ENCODE measurements around the gene TPRA1.

The TPRA1 gene

GRCh38 chr3:127616836-127617605 lies 26.5 kb upstream of the TPRA1 start:
- H3K4me3 ChIP-seq (ENCODE audit: insufficient read depth, low read depth, low read length): no peak overlapping the region
- H3K4me1 ChIP-seq (ENCODE audit: control insufficient read depth, insufficient read depth, low read length): peaks cover 7% of the 10 kb centered on the region
- 96 to 97% methylated on average over 26 of the region's 26 CpGs for WGBS, 2 experiments
- H3K9me3 ChIP-seq (ENCODE audit: control insufficient read depth, low read length): no peaks in the 10 kb centered on the region
- no peaks in the 10 kb centered on the region for H3K27me3 ChIP-seq (ENCODE audit: control insufficient read depth, insufficient read depth, low read length, poor library complexity, severe bottlenecking)
- H3K27ac ChIP-seq (ENCODE audit: insufficient read depth, low read depth, low read length, poor library complexity, severe bottlenecking): no peak overlapping the region
- peaks cover 87% of the 10 kb centered on the region for H3K36me3 ChIP-seq (ENCODE audit: control insufficient read depth, insufficient read depth, low read length)

- no peaks in the 10 kb centered on the region for H3K9me3 ChIP-seq (ENCODE audit: control insufficient read depth, low read length)
- 94 to 95% methylated on average over 6 of the region's 6 CpGs for WGBS, 2 experiments
- no peak overlapping the region for H3K27ac ChIP-seq (ENCODE audit: insufficient read depth, low read depth, low read length, poor library complexity, severe bottlenecking)
- peaks cover 7% of the 10 kb centered on the region for H3K4me1 ChIP-seq (ENCODE audit: control insufficient read depth, insufficient read depth, low read length)
- H3K27me3 ChIP-seq (ENCODE audit: control insufficient read depth, insufficient read depth, low read length, poor library complexity, severe bottlenecking): no peaks in the 10 kb centered on the region
- H3K36me3 ChIP-seq (ENCODE audit: control insufficient read depth, insufficient read depth, low read length): peaks cover 84% of the 10 kb centered on the region
- no peak overlapping the region for H3K4me3 ChIP-seq (ENCODE audit: insufficient read depth, low read depth, low read length)
These were observed 25.2 kb upstream of the TPRA1 start for GRCh38 chr3:127615631-127616305.

GRCh38 chr3:127614928-127615589 lies 24.5 kb upstream of the TPRA1 start:
- Histone ChIP-seq H3K4me1 (ENCODE audit: control insufficient read depth, insufficient read depth, low read length) (peaks cover 7% of the 10 kb centered on the region), H3K36me3 (ENCODE audit: control insufficient read depth, insufficient read depth, low read length) (peaks cover 80% of the 10 kb centered on the region), H3K9me3 (ENCODE audit: control insufficient read depth, low read length) (no peaks in the 10 kb centered on the region), H3K4me3 (ENCODE audit: insufficient read depth, low read depth, low read length) (no peak overlapping the region), H3K27me3 (ENCODE audit: control insufficient read depth, insufficient read depth, low read length, poor library complexity, severe bottlenecking) (no peaks in the 10 kb centered on the region), H3K27ac (ENCODE audit: insufficient read depth, low read depth, low read length, poor library complexity, severe bottlenecking) (no peak overlapping the region)
- 81 to 83% methylated on average over 4 of the region's 4 CpGs for WGBS, 2 experiments

GRCh38 chr3:127613406-127613805 lies 22.9 kb upstream of the TPRA1 start:
- peaks cover 7% of the 10 kb centered on the region for H3K4me1 ChIP-seq (ENCODE audit: control insufficient read depth, insufficient read depth, low read length)
- no peaks in the 10 kb centered on the region for H3K27me3 ChIP-seq (ENCODE audit: control insufficient read depth, insufficient read depth, low read length, poor library complexity, severe bottlenecking)
- peaks cover 80% of the 10 kb centered on the region for H3K36me3 ChIP-seq (ENCODE audit: control insufficient read depth, insufficient read depth, low read length)

GRCh38 chr3:127612966-127613365 lies 22.4 kb upstream of the TPRA1 start:
- Histone ChIP-seq H3K27ac (ENCODE audit: insufficient read depth, low read depth, low read length, poor library complexity, severe bottlenecking) (no peak overlapping the region), H3K9me3 (ENCODE audit: control insufficient read depth, low read length) (no peaks in the 10 kb centered on the region), H3K27me3 (ENCODE audit: control insufficient read depth, insufficient read depth, low read length, poor library complexity, severe bottlenecking) (no peaks in the 10 kb centered on the region), H3K4me1 (ENCODE audit: control insufficient read depth, insufficient read depth, low read length) (peaks cover 7% of the 10 kb centered on the region), H3K36me3 (ENCODE audit: control insufficient read depth, insufficient read depth, low read length) (peaks cover 80% of the 10 kb centered on the region), H3K4me3 (ENCODE audit: insufficient read depth, low read depth, low read length) (no peak overlapping the region)
- 92 to 95% methylated on average over 6 of the region's 6 CpGs for WGBS, 2 experiments

More at GRCh38 chr3:127613406-127613805, 22.9 kb upstream of the TPRA1 start:
- H3K4me3 ChIP-seq (ENCODE audit: insufficient read depth, low read depth, low read length): no peak overlapping the region
- no peaks in the 10 kb centered on the region for H3K9me3 ChIP-seq (ENCODE audit: control insufficient read depth, low read length)
- no peak overlapping the region for H3K27ac ChIP-seq (ENCODE audit: insufficient read depth, low read depth, low read length, poor library complexity, severe bottlenecking)

GRCh38 chr3:127611251-127611650 lies 20.7 kb upstream of the TPRA1 start:
- 95 to 97% methylated on average over 8 of the region's 8 CpGs for WGBS, 2 experiments
- H3K27ac ChIP-seq (ENCODE audit: insufficient read depth, low read depth, low read length, poor library complexity, severe bottlenecking): no peak overlapping the region
- H3K4me1 ChIP-seq (ENCODE audit: control insufficient read depth, insufficient read depth, low read length): peaks cover 7% of the 10 kb centered on the region
- peaks cover 80% of the 10 kb centered on the region for H3K36me3 ChIP-seq (ENCODE audit: control insufficient read depth, insufficient read depth, low read length)
- H3K27me3 ChIP-seq (ENCODE audit: control insufficient read depth, insufficient read depth, low read length, poor library complexity, severe bottlenecking): no peaks in the 10 kb centered on the region
- no peaks in the 10 kb centered on the region for H3K9me3 ChIP-seq (ENCODE audit: control insufficient read depth, low read length)
- no peak overlapping the region for H3K4me3 ChIP-seq (ENCODE audit: insufficient read depth, low read depth, low read length)

- Histone ChIP-seq H3K4me1 (ENCODE audit: control insufficient read depth, insufficient read depth, low read length) (peaks cover 7% of the 10 kb centered on the region), H3K4me3 (ENCODE audit: insufficient read depth, low read depth, low read length) (no peak overlapping the region), H3K9me3 (ENCODE audit: control insufficient read depth, low read length) (no peaks in the 10 kb centered on the region), H3K27ac (ENCODE audit: insufficient read depth, low read depth, low read length, poor library complexity, severe bottlenecking) (no peak overlapping the region), H3K36me3 (ENCODE audit: control insufficient read depth, insufficient read depth, low read length) (peaks cover 81% of the 10 kb centered on the region), H3K27me3 (ENCODE audit: control insufficient read depth, insufficient read depth, low read length, poor library complexity, severe bottlenecking) (no peaks in the 10 kb centered on the region)
- WGBS, 2 experiments: 93 to 95% methylated on average over 5 of the region's 5 CpGs
These were observed 19.6 kb upstream of the TPRA1 start for GRCh38 chr3:127610105-127610504.

- peaks cover 76% of the 10 kb centered on the region for H3K36me3 ChIP-seq (ENCODE audit: control insufficient read depth, insufficient read depth, low read length)
- 96 to 97% methylated on average over 14 of the region's 14 CpGs for WGBS, 2 experiments
These were observed 17.8 kb upstream of the TPRA1 start for GRCh38 chr3:127608362-127608718.

GRCh38 chr3:127607675-127608361 lies 17.3 kb upstream of the TPRA1 start:
- H3K36me3 ChIP-seq (ENCODE audit: control insufficient read depth, insufficient read depth, low read length): peaks cover 71% of the 10 kb centered on the region
- no peaks in the 10 kb centered on the region for H3K4me1 ChIP-seq (ENCODE audit: control insufficient read depth, insufficient read depth, low read length)
- no peaks in the 10 kb centered on the region for H3K9me3 ChIP-seq (ENCODE audit: control insufficient read depth, low read length)
- H3K4me3 ChIP-seq (ENCODE audit: insufficient read depth, low read depth, low read length): no peak overlapping the region
- H3K27ac ChIP-seq (ENCODE audit: insufficient read depth, low read depth, low read length, poor library complexity, severe bottlenecking): no peak overlapping the region
- no peaks in the 10 kb centered on the region for H3K27me3 ChIP-seq (ENCODE audit: control insufficient read depth, insufficient read depth, low read length, poor library complexity, severe bottlenecking)
- WGBS, 2 experiments: 94 to 95% methylated on average over 7 of the region's 7 CpGs

More at GRCh38 chr3:127608362-127608718, 17.8 kb upstream of the TPRA1 start:
- Histone ChIP-seq H3K4me3 (ENCODE audit: insufficient read depth, low read depth, low read length) (no peak overlapping the region), H3K27me3 (ENCODE audit: control insufficient read depth, insufficient read depth, low read length, poor library complexity, severe bottlenecking) (no peaks in the 10 kb centered on the region), H3K4me1 (ENCODE audit: control insufficient read depth, insufficient read depth, low read length) (no peaks in the 10 kb centered on the region), H3K27ac (ENCODE audit: insufficient read depth, low read depth, low read length, poor library complexity, severe bottlenecking) (no peak overlapping the region), H3K9me3 (ENCODE audit: control insufficient read depth, low read length) (no peaks in the 10 kb centered on the region)
